Measurements from ENCODE around the gene TEDC2. TPM values are rescaled to one million over a fixed set of nuclear protein-coding genes. Genes with fewer than 3 reads are reported as not detected.

TEDC2 gene
- total and polyA plus RNA-seq, 10 of the 15 experiments (the other 5 are each of a cell fraction or from before 2014, with no cell fraction given) = 0.23 to 47.9 (median 19.1) TPM

DNA sequence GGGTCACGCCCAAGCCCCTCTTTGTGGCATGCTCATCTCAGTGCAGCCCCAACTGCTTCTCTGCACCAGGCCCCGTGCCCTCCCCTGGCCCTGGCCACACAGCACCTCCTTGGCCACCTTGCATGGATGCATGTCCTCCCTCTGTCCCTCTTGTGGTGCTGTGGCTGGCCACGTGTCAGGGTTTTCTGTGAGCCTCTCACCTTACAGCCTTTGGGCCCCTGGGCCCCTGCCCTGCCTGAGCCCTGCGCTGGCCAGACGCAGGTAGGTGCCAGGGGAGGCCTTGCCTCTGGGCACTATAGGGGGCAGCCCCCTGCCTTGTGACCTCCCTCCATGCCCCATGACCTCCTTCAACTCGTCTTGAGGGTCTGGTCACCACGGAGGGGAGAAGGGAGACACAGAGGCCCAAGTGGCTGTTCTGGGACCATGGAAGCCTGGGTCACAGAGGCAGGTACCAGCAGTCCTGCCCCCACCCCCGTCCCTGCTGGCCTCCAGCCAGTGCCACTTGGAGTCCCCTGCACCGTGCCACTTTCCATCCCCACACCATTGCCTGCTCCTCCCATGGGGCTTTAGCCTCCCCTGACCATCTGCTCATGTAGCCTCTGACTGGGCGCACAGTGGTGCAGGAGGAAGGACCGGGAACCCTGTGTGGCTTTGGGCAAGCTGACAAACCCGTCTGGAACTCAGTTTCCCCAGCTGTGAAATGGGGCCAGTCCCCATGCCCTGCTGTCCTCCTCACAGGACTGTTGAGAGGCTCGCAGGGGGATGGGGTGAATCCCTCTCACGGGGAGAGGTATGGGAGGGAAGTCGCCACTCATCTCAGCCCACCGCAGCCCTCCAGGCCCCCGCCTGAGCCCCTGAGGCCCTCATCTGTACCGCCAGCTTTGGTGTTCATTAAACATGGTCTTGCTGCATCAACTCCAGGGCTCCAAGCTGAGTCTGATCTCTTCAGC lies 42.3 kb downstream of the TEDC2 start:
- intact Hi-C loops (cut with micrococcal nuclease; ENCODE audit: unreplicated experiment) = loop anchor here (2.0 to 10.0 kb wide), 4 partner anchors 69 to 307 kb away; partner anchors contain the start of genes ABCA3 and RNPS1

More for the DNA sequence above, 42.3 kb downstream of the TEDC2 start:
- no peak overlapping the region for H3K4me2 ChIP-seq (ENCODE audit: control insufficient read depth, insufficient read depth)
- no peak overlapping the region for H3K27ac ChIP-seq (ENCODE audit: control insufficient read depth, insufficient read depth)
- 61% methylated on average over 17 of the region's 18 CpGs for WGBS (ENCODE audit: insufficient coverage, insufficient replicate concordance, low lambda C conversion rate, missing lambda C conversion rate)
- in situ Hi-C loops (cut with MboI) = no loop called here
- peaks cover 8% of the 10 kb centered on the region for H3K4me1 ChIP-seq (ENCODE audit: control insufficient read depth, insufficient read depth, low read length)
- no peak for FAIRE-seq
- ChIA-PET CTCF (interaction anchor here (0.6 to 2.8 kb wide), 21 partner anchors 8 to 347 kb away, joined by 3 to 36 read pairs (median 5); partner anchors contain the start of genes CCNF, TEDC2 and TRAF7), SMC1A (ENCODE audit: uncharacterized antibody, unreplicated experiment) (interaction anchor here (0.7 to 2.5 kb wide), 6 partner anchors 10 to 252 kb away, joined by 3 to 17 read pairs (median 4); partner anchors contain the start of gene CCNF), RAD21 (ENCODE audit: unreplicated experiment) (interaction anchor here (0.8 to 2.0 kb wide), 10 partner anchors 8 to 559 kb away, joined by 3 to 16 read pairs (median 4); partner anchors contain the start of genes CCNF, ECI1 and MSRB1), POLR2A (interaction anchor here (0.9 to 1.5 kb wide), 4 partner anchors 34 to 233 kb away, joined by 3 to 7 read pairs (median 6); partner anchors contain the start of gene CCNF)
- no TSS peak for BruUV-seq (replicated peaks)
- no peak for TF ChIP-seq CHD4 (IDR thresholded peaks at IDR 0.05)
- TF ChIP-seq EP300 (IDR thresholded peaks at IDR 0.05; ENCODE audit: borderline replicate concordance in 1 of 2, control insufficient read depth in 1 of 2, low read depth in 2 of 2, low read length in 2 of 2) = no peak
- no peak for TF ChIP-seq HCFC1 (IDR thresholded peaks at IDR 0.05; ENCODE audit: low read length)
- no peak for TF ChIP-seq TAF1 (IDR thresholded peaks at IDR 0.05; ENCODE audit: borderline replicate concordance, low read depth, low read length)
- TF ChIP-seq ASH2L (IDR thresholded peaks at IDR 0.05; ENCODE audit: borderline replicate concordance, low read depth) = no peak
- TF ChIP-seq YBX1 (IDR thresholded peaks at IDR 0.05) = no peak
- TF ChIP-seq SPI1 (IDR thresholded peaks at IDR 0.05; ENCODE audit: borderline replicate concordance, insufficient read depth, low read depth, low read length) = no peak
- TF ChIP-seq ETV6 (conservative IDR thresholded peaks at IDR 0.05 in 1 of 2, IDR thresholded peaks at IDR 0.05 in 1 of 2; ENCODE audit: borderline replicate concordance in 1 of 2, low read depth in 1 of 2) = no peak
- TF ChIP-seq CHD1 (IDR thresholded peaks at IDR 0.05; ENCODE audit: low read depth, low read length) = no peak
- TF ChIP-seq POU2F2 (IDR thresholded peaks at IDR 0.05; ENCODE audit: borderline replicate concordance, low read depth, low read length) = no peak
- no peak for TF ChIP-seq STAT3 (IDR thresholded peaks at IDR 0.05; ENCODE audit: low read depth, low read length)
- no peak for TF ChIP-seq BCLAF1 (IDR thresholded peaks at IDR 0.05)
- TF ChIP-seq KLF5 (IDR thresholded peaks at IDR 0.05; ENCODE audit: partially characterized antibody) = no peak
- TF ChIP-seq KDM1A (IDR thresholded peaks at IDR 0.05; ENCODE audit: borderline replicate concordance) = no peak
- TF ChIP-seq NFIC (IDR thresholded peaks at IDR 0.05; ENCODE audit: low read depth, low read length) = no peak
- no peak for TF ChIP-seq E2F4 (IDR thresholded peaks at IDR 0.05; ENCODE audit: low read depth, low read length)
- no peak for ATAC-seq
- no peak overlapping the region for H3K4me3 ChIP-seq
- no peak overlapping the region for H3K9ac ChIP-seq (ENCODE audit: control insufficient read depth, insufficient read depth, low read length)
- no peaks in the 10 kb centered on the region for H4K20me1 ChIP-seq (ENCODE audit: control insufficient read depth, insufficient read depth)
- peaks cover 0 to 2% of the 10 kb centered on the region in 2 experiments; a peak in 2 of 4 replicates for H3K36me3 ChIP-seq (ENCODE audit: control insufficient read depth in 2 of 2, insufficient read depth in 2 of 2, low read length in 1 of 2)
- no peaks in the 10 kb centered on the region for H3K79me2 ChIP-seq (ENCODE audit: control insufficient read depth, insufficient read depth, low read length)
- no peaks in the 10 kb centered on the region for H3K27me3 ChIP-seq (replicated peaks in 1 of 2; ENCODE audit: control insufficient read depth in 2 of 2, insufficient read depth in 2 of 2, low read length in 1 of 2)
- H2AFZ ChIP-seq (ENCODE audit: control insufficient read depth, low read depth, low read length) = no peak overlapping the region
- no peak for DNase-seq (ENCODE audit: low read depth, low spot score)
- no peaks in the 10 kb centered on the region for H3K9me3 ChIP-seq (replicated peaks; ENCODE audit: control insufficient read depth, insufficient read depth, low read length)

Data from GM12878 (cell line).